ENCODE results near the gene SLC6A6.

Gene SLC6A6

DNA sequence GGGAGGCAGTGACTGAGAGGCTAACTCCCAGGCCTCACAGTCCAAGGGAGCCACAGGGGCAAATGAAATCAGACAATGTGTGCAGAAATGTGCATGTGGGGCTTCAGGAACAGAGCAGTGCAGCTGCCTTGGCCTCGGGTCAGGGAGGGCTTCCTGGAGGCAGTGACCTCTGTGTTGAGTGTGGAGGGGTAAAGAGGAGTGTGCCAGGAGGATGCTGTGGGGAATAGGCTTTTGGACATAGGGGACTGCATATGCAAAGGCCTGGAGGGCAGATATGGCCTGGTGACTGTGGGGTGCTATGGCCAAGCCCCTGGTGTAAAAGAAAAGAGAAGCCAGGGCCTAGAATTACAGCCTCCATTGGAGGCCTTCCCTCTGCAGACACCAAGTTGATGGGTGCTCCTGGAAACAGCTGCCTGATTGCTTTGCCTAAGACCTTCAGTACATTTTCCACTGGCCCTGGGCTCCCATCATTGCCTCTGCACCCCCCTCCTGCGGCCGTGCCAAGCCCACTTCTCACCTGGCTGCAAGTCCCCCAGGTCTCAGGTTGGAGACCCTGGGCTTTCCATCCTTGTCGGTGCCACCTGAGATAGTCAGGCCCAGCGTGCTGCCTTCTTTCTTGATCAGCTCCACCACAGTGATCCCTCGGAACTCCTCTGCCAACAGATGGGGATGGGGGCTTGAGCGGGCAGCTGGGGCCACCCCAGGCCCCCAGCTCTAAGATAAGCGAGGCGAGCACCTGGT lies 122.7 kb downstream of the SLC6A6 start:
- DNase-seq = no peak

- DNase-seq = no peak
Observed at GRCh38 chr3:14525685-14526631, 123.6 kb downstream of the SLC6A6 start.

DNA sequence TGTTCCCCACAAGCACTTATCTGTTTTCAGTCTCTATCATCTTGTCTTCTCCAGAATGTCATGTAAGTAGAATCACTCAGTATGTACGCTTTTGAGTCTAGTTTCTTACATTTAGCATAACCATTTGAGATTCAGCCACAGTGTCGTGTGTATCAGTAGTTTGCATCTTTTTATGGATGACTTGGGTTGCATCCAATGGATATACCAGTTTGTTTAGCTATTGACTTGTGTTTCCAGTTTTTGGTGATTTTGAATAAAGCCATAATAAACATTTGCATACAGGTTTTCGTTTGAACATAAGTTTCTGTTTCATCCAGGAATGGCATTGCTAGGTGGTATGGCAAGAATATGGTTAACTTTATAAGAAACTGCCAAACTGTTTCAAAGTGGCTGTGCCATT lies 125.7 kb downstream of the SLC6A6 start:
- no peak for DNase-seq

DNA sequence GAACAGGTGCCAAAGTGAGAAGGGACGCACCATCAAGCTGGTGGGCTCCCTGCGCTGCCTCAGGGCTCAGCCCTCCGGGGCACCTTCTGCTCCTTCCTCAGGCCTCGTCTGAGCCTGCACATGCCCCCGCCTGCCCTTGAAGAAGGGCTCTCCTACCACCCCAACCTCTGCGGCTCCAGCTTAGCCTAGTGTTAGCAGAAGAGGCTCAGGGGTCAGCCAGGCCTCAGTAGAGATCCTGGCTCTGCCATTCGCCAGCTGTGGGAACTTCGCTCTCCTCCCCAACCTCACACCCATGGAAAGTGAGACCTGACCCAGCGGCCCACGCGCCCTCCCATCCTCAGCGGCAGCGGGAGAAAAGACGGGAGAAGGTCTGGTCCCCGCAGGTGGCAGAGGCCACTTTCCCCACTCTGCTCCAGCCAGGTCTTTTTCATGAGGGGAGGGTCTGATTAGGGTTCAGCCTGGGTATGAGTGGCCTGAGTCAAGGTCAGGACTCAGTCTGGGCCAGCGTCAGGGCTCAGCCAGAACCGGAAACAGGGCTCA lies 129.5 kb downstream of the SLC6A6 start:
- no peak for DNase-seq

DNA sequence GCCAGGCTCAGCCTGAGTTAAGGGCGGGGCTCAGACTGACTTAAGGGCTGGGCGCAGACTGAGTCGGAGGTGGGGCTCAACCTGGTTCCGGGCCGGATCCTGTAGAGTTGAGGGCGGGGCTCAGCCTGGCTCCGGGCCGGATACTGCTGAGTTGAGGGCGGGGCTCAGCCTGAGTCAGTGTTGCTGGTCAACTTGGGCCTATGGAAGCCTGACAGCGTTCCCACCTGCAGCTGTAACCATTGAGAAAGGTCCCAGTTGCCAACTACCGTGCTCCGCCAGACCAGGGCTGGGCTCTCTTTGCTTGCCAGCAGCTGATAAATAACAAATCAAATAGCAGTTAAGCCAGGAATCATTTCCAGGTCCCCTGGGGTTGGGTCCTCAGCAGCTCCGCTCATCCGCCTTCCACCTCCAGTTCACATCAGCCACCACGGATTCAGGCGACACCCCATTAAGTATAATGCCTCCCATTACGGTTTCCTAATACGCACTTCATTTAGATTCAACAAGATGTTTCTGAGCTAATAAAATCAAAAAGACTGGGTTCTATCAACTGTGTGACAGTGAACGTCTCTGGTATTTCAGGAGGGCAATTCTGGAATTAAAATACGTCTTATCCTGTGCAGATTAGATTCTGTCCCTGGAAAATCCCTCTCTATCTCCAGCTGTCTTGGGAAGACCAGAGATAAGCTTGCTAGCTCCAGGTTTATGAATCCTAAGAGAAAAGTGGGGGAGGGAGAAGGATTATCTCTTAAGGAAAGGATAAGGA lies 130.5 kb downstream of the SLC6A6 start:
- DNase-seq = no peak

DNA sequence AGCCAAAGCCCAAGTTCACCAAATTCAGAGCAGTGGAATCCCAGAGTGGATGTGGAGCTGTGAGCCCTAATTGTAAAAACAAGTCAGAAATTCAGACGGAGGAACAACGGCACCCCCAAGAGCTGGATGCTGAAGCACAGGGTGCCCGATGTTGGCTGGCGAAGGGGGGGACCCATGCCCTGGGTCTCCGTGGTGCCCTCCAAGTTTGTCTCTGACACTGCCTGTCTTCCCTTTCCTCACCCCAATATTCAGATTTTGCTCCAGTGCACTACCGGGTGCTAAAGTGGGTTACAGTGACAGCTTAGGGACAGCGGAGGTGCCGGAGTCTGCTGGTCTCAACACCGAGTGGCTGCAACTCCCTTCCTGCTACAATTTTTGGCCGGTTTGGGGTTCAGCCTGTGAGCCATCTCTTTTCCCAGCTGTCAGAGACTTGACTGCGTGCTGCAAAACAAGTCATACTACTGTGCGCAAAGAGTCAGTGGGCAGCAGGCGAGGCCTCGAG lies 131.1 kb downstream of the SLC6A6 start:
- DNase-seq = no peak

DNA sequence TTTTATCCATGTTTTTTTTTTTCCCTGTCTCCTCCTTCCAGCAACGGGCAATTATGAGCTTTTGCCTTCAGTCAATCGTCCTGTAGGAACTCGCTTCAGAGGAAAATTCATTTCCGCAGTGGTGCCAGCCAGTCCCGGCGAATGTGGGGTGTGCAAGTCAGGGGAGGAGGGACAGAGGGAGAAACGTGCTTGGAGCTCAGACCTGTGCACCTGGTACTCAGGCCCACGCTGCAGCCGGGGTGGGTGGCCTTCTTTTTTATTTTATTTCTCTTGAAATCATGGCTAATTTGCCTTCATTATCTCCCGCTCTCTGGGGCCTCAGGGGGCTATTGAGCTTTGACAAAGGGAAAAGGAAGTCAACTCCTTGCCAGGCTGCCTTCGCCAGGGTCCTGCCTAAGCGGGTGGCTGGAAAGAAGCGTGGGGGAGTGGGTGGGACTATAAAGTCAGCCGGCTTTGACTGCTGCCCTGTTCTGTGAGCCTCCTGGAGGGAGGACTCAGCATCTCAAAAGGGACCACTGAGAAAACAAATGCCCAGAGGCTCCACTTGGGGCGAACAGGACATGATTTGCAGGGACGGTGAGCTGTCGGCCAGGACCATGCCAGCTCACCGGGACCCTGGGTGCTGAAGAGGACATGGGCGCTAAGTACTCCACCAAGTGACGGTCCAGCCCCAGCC lies 132.2 kb downstream of the SLC6A6 start:
- no peak for DNase-seq

DNA sequence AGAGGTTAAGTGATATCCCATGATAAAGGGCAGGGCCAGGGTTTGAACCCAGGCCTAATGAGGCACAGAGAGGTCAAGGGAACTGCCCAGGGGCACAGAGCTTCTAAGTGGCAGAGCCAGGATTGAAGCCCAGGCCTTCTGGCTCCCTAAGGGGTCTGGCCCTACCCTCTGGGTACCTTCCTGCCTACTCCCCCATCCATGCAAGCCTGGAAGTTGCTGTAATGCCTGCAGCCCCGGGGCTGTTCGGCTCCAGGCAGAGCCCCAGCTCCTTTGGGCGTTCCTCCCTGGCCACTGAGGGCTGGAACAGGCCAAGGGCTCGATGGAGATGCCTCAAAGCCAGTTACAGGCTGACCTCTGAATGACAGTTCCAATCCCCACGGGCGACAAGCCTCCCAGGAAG lies 133.2 kb downstream of the SLC6A6 start:
- no peak for DNase-seq

- no peak for DNase-seq
Observed at GRCh38 chr3:14536055-14536815, 133.8 kb downstream of the SLC6A6 start.

DNA sequence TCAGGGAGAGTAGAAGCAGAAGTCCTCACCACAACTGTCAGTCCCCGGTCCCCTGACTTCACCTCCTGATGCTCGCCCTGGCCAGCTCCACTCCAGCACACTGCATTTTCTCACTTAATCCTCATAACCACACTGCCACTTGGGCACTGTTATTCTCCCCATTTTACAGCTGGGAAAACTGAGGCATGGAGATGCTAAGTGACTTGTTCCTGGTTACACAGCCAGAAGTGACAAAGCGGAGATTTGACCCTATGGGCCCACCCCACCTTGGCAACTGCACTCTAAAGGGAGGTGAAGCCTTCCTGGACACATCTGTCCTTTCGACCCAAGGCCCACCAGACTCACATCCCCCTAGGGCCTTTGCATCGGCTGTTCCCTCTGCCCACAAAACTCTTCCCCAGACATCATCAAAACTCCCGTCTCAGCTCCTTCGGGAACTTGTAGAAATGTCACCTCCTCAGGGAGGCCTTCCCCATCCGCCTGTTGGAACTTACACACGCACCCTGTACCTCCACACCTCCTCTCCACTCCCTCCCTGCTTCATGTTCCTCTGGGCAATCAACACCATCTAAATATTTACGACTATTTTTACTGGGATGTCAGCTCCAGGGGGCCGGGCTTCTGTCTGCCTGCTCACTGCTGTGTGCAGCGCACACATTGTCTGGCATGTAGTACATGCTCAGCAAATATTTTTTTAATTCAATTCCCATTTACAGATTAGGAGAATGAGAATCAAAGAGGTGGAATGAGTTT lies 134.6 kb downstream of the SLC6A6 start:
- DNase-seq = no peak

DNA sequence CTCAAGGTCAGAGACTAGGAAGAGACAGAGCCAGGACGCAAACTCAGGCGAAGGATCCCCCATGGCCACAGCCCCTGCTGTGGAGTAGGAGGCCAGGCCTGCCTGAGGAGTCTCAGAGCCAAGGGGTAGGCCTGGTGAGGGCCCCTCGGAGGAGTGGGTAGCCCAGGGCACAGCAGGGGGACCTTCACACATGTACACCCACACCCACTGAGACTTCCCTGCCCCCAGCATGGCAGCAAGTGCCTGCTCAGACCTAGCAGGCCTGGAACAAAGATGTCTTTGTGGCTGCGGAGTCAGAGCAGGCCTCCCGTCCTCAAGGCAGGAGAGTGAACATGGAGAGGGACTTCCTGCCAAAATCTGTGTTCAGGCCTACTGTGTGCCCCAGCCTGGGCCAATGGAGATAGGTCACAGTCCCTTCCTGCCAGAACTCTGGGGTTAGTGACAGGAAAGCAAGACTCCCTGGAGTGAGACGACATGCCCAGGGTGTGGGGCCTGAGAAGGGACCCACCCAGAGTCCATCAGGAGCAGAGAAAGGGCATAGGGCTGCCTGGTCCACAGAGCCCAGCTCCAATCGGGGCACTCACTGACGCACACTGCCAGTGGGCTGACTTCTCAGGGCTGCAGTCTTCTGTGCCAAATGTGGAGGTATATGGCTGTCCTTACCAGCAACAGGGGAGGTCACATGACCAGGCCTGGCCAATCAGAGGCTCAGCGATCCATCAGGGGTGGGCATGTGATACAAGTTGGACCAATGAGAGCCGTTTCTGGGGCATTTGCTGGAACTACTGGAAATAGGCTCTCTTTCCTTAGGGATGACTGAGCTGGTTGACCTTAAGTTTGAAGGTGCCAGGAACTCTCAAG lies 135.4 kb downstream of the SLC6A6 start:
- DNase-seq = no peak

- no peak for DNase-seq
Observed at GRCh38 chr3:14538451-14539088, 136.2 kb downstream of the SLC6A6 start.
